Activated CD8-positive, alpha-beta T cell treated with anti-CD3 and anti-CD28 coated beads, Interleukin-2, amount 10 ng/mL, durations not matched to agents 7 days and 5 days (primary cell): ENCODE measurements around the gene GLI2. TPM values are rescaled to one million over a fixed set of nuclear protein-coding genes. Genes with fewer than 3 reads are reported as not detected.

Experiments
- ATAC-seq: fragments of 150-1000 bp; cut with Tn5 transposase; one replicate; pipeline ENCODE4 v1.10.0; 2021; ENCODE audit warnings: moderate library complexity
- CTCF ChIA-PET: fragments of 350-600 bp; sonication (Branson Sonifier 250); formaldehyde crosslinking; loops from one replicate; lab custom pipeline; 2021; ENCODE audit warnings: antibody characterized with exemption; lab: Charles Lee
- POLR2A ChIA-PET: fragments of 350-600 bp; sonication (Branson Sonifier 250); formaldehyde crosslinking; loops from one replicate; lab custom pipeline; 2021; ENCODE audit warnings: antibody characterized with exemption; lab: Charles Lee
- DNase-seq: peaks from one replicate; pipeline ENCODE4 v3.0.0-alpha.2; 2020
- H3K27ac Mint-ChIP-seq: one replicate; pipeline ENCODE4 v1.8.0; 2021; ENCODE audit warnings: mild to moderate bottlenecking, mixed read lengths
- H3K27me3 Mint-ChIP-seq: one replicate; pipeline ENCODE4 v1.8.0; 2021; ENCODE audit warnings: low read depth, mixed read lengths
- H3K36me3 Mint-ChIP-seq: one replicate; pipeline ENCODE4 v1.8.0; 2021; ENCODE audit warnings: low read depth, mixed read lengths
- H3K4me1 Mint-ChIP-seq: one replicate; pipeline ENCODE4 v1.8.0; 2021; ENCODE audit warnings: low read depth, mixed read lengths
- H3K4me3 Mint-ChIP-seq: one replicate; pipeline ENCODE4 v1.8.0; 2021; ENCODE audit warnings: mild to moderate bottlenecking, mixed read lengths
- H3K9me3 Mint-ChIP-seq: one replicate; pipeline ENCODE4 v1.8.0; 2022; ENCODE audit warnings: mixed read lengths; ENCODE audit not compliant: insufficient read depth
- total RNA-seq, 2 experiments: library from RNA; stranded (reverse); gene quantifications; one replicate each; pipeline ENCODE4 v1.2.3, GENCODE V29; 2021

The GLI2 gene
- total RNA-seq, 2 experiments from 2014 or later: 1.9 to 2.2 TPM

DNA sequence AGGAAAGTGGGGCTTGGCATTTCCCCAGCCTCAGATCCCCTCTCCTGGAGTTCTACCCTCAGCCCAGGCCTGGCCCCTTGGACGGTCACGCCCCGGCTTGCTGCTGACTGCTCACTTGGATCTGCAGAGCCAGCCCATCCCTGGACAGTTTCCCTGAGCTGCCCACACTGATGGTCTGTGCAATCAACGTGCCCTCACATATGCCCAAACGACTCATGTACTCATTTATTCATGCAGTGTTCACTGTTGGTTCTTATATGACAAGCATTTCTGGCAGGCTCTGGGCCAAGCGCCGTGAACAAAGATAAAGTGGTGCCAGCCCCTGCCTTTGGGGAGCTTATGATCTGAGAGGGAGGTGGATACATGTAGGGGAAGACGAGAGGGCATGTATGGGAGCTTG, 20.3 kb upstream of the GLI2 start:
- peaks cover 18% of the 10 kb centered on the region for H3K4me1 Mint-ChIP-seq
- H3K27me3 Mint-ChIP-seq: peaks cover 14% of the 10 kb centered on the region
- no peak overlapping the region for H3K27ac Mint-ChIP-seq
- ChIA-PET CTCF (no interaction called here), POLR2A (no interaction called here)
- H3K9me3 Mint-ChIP-seq: no peaks in the 10 kb centered on the region
- no peak for ATAC-seq
- H3K36me3 Mint-ChIP-seq: no peaks in the 10 kb centered on the region
- no peak for DNase-seq
- H3K4me3 Mint-ChIP-seq: no peak overlapping the region

DNA sequence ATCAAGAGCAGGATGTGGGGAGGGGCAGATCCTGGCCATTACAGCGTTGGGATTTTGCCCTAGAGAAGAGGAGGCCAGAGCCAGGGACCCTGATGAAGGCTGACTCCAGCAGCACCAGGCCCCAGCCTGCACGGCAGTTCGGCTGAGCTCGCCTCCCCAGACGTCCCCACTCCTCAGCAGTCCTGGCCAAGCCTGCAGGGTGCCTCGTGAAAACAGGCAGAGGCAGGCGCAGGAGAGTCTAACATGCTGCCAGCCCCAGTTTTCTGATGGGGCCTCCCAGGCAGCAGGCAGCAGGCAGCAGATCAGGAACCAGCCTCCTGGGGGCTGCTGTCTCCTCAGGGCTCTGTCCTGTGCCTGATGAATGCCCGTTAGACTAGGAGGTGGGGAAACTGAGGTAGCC, 19.7 kb upstream of the GLI2 start:
- no peak for ATAC-seq
- Mint-ChIP-seq H3K27ac (no peak overlapping the region), H3K9me3 (no peaks in the 10 kb centered on the region), H3K27me3 (peaks cover 14% of the 10 kb centered on the region), H3K4me3 (no peak overlapping the region), H3K36me3 (no peaks in the 10 kb centered on the region), H3K4me1 (peaks cover 18% of the 10 kb centered on the region)
- ChIA-PET CTCF (no interaction called here), POLR2A (no interaction called here)
- no peak for DNase-seq

DNA sequence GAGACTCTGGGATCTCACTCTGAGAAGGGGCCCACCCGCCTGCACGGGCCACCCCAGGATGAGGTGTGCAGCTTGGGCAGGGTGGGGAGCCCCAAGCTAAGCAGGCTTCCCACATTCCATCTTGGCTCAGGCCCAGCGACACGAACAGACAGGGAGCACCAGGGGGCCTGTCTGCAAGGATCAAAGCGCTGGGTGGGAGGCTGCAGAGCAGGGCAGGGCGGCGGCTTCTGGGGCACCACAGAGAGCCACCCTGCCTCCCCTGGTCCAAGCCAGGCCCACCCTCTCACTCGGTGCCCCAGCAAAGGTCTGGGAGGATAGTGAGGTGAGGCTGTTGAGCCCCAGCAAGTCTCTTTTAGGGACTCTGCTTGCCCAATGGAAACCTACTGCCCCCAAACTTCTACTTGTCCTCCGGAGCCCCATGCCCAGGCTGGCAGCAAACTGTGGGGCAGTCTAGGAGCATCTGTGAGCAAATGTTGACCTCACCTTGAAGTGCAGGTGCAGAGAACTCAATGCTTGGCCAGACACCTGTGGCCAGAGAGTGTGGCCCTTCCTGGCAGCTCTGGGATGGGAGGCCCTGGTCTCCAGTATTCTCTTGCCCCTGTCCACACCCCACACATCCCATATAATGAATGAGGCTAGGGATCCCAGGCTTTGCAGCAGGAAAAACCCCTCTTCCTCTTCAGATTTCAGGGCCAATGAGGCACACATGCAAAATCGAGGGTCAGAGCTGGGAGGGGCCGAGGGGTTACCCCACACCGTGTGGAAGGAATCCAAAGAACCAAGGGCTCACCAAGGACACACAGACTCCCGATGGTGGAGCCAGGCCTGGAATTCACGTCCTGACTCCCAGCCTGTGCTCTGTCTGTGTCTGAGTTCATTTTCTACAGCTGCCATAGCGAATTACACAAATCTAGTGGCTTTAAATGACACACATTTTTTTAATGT, 18.8 kb upstream of the GLI2 start:
- Mint-ChIP-seq H3K9me3 (no peaks in the 10 kb centered on the region), H3K27me3 (peaks cover 10% of the 10 kb centered on the region), H3K27ac (no peak overlapping the region), H3K4me3 (no peak overlapping the region), H3K4me1 (peaks cover 10% of the 10 kb centered on the region), H3K36me3 (no peaks in the 10 kb centered on the region)
- no peak for ATAC-seq
- ChIA-PET POLR2A (no interaction called here), CTCF (no interaction called here)
- DNase-seq: no peak

DNA sequence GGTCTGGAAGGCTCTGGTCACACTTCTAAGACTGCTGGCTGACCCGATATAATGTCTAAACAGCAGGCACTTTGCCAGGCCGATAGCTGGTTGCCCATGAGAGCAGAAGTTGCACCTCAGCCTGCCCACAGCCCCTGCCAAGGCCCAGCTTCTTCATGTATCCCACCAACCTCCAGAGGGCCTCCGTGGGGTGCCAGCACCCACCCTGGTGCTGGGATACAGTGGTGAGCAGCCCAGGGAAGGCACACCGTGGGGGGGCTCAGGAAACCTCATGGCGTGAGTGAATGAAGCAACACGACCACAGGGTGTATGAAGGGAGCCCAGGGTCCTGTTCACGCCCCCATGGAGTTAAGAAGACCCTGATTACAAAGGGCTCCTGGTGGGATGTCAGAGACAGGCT, 16.2 kb upstream of the GLI2 start:
- ChIA-PET POLR2A (no interaction called here), CTCF (no interaction called here)
- DNase-seq (no peak), ATAC-seq (no peak)
- Mint-ChIP-seq H3K4me3 (no peak overlapping the region), H3K27ac (no peak overlapping the region), H3K36me3 (no peaks in the 10 kb centered on the region), H3K9me3 (no peaks in the 10 kb centered on the region), H3K27me3 (peaks cover 14% of the 10 kb centered on the region), H3K4me1 (no peaks in the 10 kb centered on the region)

DNA sequence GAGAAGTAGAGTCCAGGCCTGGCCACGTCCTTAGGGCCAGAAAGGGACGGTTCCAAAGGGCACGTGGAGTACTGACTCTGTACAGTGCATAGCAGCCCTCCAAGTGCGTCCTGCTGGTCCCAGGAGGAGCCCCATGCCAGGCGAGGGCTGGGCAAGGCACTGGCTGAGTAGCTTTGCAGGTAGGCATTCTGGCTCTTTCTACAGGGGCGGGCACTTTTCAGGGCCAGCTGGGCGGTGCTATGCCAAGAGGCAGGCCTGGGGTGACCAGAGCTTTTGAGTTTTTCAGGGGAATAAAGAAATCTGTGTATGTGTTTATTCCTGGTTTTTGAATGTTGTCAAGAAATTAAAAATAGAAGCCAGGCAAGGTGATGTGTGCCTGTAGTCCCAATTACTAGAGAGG, 15.4 kb upstream of the GLI2 start:
- H3K4me3 Mint-ChIP-seq: no peak overlapping the region
- ChIA-PET POLR2A (no interaction called here), CTCF (no interaction called here)
- no peaks in the 10 kb centered on the region for H3K9me3 Mint-ChIP-seq
- H3K4me1 Mint-ChIP-seq: no peaks in the 10 kb centered on the region
- ATAC-seq (no peak), DNase-seq (no peak)
- no peak overlapping the region for H3K27ac Mint-ChIP-seq
- no peaks in the 10 kb centered on the region for H3K36me3 Mint-ChIP-seq
- peaks cover 17% of the 10 kb centered on the region for H3K27me3 Mint-ChIP-seq

DNA sequence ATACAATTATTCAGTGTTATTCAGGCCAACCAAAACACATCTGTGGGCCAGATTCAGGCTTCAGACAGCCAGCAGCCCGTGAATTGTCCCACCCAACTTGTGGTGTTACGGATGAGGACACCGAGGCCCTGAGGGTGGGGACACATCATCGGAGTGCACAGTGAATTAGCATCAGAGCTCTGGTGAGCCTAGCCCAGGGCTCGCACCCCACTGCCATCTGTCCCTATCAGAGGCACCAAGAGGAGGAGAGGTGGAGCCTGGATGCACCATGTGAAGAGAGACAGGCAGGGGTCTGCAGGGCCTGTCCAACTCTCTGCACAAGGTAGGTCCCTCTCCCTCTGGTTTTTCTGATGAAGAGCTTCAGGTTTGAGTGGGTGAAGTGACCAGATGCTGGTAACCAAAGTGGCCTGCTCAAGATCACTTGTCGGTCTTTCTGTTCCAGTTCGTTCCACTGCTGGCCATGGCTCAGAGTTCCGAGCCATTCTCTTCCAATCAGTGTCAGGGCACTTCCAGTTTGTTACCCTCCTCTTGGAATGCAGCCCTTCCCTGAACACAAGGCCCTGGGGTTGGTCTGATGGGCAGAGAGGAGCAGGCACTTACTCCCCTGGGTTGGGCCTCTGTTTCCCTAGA, 14.8 kb upstream of the GLI2 start:
- Mint-ChIP-seq H3K9me3 (no peaks in the 10 kb centered on the region), H3K4me3 (no peak overlapping the region), H3K36me3 (no peaks in the 10 kb centered on the region), H3K27me3 (peaks cover 18% of the 10 kb centered on the region), H3K4me1 (no peaks in the 10 kb centered on the region), H3K27ac (no peak overlapping the region)
- DNase-seq: no peak
- no peak for ATAC-seq
- ChIA-PET CTCF (no interaction called here), POLR2A (interaction anchor here (0.7 kb wide), 1 partner anchor 59 kb away, joined by 3 read pairs; no protein-coding TSS in a partner anchor)

DNA sequence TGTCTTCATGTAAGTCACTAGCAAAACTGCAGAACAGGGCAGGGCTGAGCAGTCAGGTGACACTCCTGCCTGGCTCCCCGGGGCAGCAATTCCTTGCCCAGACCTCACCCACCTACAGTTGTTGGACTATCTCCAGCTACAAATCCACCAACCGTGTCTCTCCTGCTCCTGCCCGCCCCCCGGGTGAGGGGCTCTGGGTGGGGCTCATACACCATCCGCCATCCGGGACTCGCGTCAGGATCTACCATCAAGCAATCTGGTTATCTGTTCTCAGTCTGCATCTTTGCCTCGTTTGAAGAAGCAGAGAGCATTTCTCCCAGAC, 13.5 kb upstream of the GLI2 start:
- ChIA-PET CTCF (no interaction called here), POLR2A (no interaction called here)
- ATAC-seq: no peak

DNA sequence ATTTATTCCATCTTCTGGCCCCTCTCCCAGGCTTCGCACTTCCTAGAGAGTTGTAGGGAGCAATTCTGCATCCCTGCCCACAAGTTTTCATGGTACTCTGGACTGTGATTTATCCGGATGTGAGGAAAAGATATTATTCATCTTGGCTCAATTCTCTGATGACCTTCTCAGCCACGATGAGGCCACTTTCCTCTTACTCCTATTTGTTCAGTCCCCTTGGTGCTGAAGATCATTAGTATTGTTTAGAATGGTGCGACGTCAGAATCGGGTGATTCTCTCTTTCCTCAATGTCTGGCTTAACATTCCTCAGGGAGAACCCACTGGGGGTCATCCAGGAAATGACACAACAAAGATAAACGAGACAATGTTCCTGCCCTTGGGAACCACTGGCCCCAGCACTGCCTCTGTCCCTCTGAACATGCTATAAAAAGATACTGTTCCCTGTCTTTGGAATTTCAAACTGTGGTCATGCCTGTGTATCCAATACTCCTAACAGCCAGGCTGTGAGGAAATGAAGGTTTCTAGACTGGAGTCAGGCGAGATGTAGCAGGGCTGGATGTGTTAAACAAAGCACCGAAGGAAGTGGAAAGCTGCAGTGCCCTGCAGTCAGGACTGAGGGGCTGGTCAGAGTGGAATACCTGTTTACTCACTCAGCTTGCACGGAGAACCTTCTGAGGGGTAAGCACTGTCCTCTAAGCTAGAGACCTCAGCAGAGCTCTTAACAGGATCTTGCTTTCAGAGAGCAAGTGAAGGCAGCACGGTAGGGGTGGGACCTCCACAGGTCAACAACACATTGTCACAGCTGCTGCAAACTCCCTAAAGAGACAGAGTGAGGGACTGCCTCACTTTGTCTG, 12.9 kb upstream of the GLI2 start:
- Mint-ChIP-seq H3K36me3 (no peaks in the 10 kb centered on the region), H3K9me3 (no peaks in the 10 kb centered on the region), H3K4me1 (no peaks in the 10 kb centered on the region), H3K27ac (no peak overlapping the region), H3K4me3 (no peak overlapping the region), H3K27me3 (peaks cover 21% of the 10 kb centered on the region)
- no peak for ATAC-seq
- ChIA-PET POLR2A (no interaction called here), CTCF (no interaction called here)
- DNase-seq: no peak

More for the DNA sequence above, 13.5 kb upstream of the GLI2 start:
- Mint-ChIP-seq H3K36me3 (no peaks in the 10 kb centered on the region), H3K27me3 (peaks cover 21% of the 10 kb centered on the region), H3K27ac (no peak overlapping the region), H3K4me1 (no peaks in the 10 kb centered on the region), H3K9me3 (no peaks in the 10 kb centered on the region), H3K4me3 (no peak overlapping the region)
- no peak for DNase-seq

DNA sequence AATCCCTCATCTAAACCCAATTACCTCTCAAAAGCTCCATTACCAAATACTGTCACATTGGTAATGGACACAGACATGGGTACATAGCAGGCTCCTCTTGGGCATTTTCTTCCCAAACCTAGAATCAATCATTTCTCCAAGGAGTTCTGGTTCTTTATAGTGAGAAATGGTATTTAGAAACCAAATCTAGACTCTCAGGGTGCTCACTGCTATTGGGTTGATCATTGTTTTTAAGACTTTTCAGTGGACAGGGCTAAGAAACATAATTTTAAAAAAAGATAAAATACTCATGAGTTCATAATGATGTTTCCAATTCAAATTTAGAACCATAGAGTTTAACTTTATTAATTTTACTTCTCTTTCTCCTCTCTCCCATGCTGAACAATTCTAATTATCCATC, 9.4 kb upstream of the GLI2 start:
- no peaks in the 10 kb centered on the region for H3K36me3 Mint-ChIP-seq
- POLR2A ChIA-PET: interaction anchor here (0.6 kb wide), 1 partner anchor 164 kb away, joined by 3 read pairs; no protein-coding TSS in a partner anchor
- no peaks in the 10 kb centered on the region for H3K4me1 Mint-ChIP-seq
- ATAC-seq (no peak), DNase-seq (no peak)
- no peak overlapping the region for H3K4me3 Mint-ChIP-seq
- no peak overlapping the region for H3K27ac Mint-ChIP-seq
- H3K27me3 Mint-ChIP-seq: peaks cover 25% of the 10 kb centered on the region
- H3K9me3 Mint-ChIP-seq: no peaks in the 10 kb centered on the region
- CTCF ChIA-PET: no interaction called here

DNA sequence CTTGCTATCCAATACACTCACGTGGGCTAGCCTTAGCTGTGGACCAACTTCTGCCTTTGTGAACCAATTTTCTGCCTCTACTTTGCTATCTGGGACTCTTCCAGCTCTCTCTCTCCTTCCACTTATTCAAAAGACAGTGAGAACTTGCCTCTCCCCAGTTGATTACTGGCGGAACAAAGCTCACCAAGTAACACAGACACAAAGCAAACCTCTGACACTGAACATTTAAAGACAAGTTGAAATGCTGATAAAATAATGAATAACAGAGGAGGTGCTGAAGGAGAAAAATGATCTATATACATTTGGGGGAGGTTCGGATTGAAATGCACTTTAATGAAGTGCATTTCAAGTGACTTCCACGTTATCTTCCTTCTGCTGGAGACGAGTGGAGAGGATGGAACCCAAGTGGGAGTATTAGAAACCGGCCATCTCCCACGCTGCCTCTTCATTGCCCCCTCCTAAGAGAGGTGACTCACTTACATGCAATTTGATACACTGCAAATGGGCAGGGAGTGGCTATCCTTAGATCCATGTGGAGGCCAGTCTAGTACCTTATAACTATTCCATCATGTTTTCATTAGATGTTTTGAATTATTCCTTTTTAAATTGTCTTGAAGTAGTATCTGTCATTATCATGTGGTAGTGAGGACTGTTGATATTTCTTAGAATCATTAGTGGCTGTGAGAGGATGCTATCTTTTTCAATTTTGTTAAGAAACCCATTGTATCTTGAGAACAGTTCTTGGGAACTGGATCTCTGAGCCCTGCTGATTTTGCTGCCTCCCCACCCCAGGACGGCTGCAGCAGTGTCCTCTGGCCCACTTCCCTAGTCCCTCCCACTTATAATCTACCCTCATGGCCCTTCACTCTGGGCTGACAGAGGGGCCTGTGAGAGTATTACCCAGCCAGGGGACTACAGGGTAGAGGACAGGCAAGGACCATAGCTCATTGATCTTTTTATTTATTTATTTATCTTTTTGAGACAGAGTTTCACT, 6.0 kb upstream of the GLI2 start:
- CTCF ChIA-PET: no interaction called here
- Mint-ChIP-seq H3K9me3 (no peaks in the 10 kb centered on the region), H3K36me3 (no peaks in the 10 kb centered on the region), H3K4me1 (peaks cover 26% of the 10 kb centered on the region), H3K27me3 (peaks cover 27% of the 10 kb centered on the region), H3K27ac (no peak overlapping the region), H3K4me3 (no peak overlapping the region)
- POLR2A ChIA-PET: no interaction called here
- DNase-seq (no peak), ATAC-seq (no peak)

DNA sequence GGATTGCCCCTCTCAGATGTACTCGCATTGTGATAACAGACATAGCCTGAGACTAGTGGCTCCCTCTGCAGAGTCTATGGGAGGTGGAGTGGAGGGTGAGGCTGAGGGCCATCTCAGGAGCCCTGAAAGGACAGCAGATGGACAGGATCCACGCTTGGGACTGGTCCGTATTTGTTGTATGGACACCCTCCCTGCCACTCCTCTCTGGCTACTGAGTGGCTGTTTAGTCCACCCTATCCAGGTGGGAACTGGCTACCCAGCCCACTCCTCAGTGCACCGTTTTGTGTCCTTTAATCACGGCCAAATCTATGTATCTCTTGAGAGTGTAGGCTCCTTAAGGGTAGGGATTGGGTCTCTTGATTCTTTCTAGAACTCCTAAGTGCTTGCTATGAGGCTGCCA, 4.5 kb upstream of the GLI2 start:
- Mint-ChIP-seq H3K4me1 (peaks cover 26% of the 10 kb centered on the region), H3K9me3 (no peaks in the 10 kb centered on the region), H3K27me3 (peaks cover 22% of the 10 kb centered on the region), H3K27ac (no peak overlapping the region), H3K36me3 (no peaks in the 10 kb centered on the region), H3K4me3 (no peak overlapping the region)
- POLR2A ChIA-PET: no interaction called here
- DNase-seq (no peak), ATAC-seq (no peak)
- CTCF ChIA-PET: no interaction called here
